HT1080 (cell line): Measurements from ENCODE around the gene ABHD15. TPM values are rescaled to one million over a fixed set of nuclear protein-coding genes. Genes with fewer than 3 reads are reported as not detected.

Experiments used
- DNase-seq: peaks from one replicate; pipeline ENCODE4 v3.0.0-alpha.2; 2015; ENCODE audit warnings: low read depth
- total RNA-seq: library from RNA; depleted of rRNA; stranded (reverse); fragments of >200 nt; shearing (Covaris generic); gene quantifications from 2 replicates; pipeline ENCODE4 v1.2.3, GENCODE V29; 2014; rRNA removed

ABHD15 gene
- total RNA-seq, 1 experiment from 2014 or later, result 6.4 TPM

GRCh38 chr17:29544066-29544465, 22.8 kb downstream of the ABHD15 start:
- no peak for DNase-seq

GRCh38 chr17:29533976-29534375, 32.9 kb downstream of the ABHD15 start:
- no peak for DNase-seq

DNA sequence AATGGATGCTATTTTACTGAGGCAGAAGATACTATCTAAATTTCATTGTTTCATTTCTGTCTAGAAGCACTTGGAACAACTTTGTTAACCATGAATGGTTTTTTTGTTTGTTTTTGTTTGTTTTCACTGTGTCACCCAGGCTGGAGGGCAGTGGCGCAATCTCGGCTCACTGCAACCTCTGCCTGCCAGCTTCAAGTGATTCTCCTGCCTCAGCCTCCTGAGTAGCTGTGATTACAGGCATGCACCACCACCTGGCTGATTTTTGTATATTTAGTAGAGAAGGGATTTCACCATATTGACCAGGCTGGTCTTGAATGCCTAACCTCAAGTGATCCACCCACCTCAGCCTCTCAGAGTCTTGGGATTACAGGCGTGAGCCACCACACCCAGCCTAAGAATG, 40.5 kb downstream of the ABHD15 start:
- peak; percentile 4 for DNase-seq

- DNase-seq, result no peak
Measured at GRCh38 chr17:29524692-29525091, 42.1 kb downstream of the ABHD15 start.

GRCh38 chr17:29518359-29518758, 48.5 kb downstream of the ABHD15 start:
- DNase-seq, result no peak

- DNase-seq, result no peak
Measured at GRCh38 chr17:29514792-29515191, 52.0 kb downstream of the ABHD15 start.

DNA sequence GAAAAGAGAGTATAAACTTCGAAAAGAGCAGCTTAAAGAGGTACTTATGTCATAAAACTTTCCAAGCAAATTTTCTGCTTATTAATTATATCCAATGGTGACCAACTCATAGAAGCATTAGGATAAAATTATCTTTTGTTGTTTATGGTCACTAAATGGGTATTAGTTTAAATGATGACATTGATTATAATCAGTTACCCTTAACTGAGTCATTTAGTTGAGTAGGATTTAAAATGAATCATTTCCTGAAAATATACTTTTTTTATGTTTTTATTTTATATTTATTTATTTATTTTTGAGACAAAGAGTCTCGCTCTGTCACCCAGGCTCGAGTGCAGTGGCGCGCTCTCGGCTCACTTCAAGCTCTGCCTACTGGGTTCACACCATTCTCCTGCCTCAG, 55.9 kb downstream of the ABHD15 start:
- no peak for DNase-seq

Other genes starting within 250 kb of the ABHD15 start
- 26.6 and 29.5 TPM in 2 replicates for gene TAOK1, start 176.7 kb downstream of the ABHD15 start, total RNA-seq
- gene TP53I13, start 1.7 kb upstream of the ABHD15 start, total RNA-seq, result 21.9 and 26.1 TPM in 2 replicates
- gene GIT1, start 22.6 kb upstream of the ABHD15 start, total RNA-seq, result 76.4 and 97.4 TPM in 2 replicates
- gene ANKRD13B, start 26.1 kb upstream of the ABHD15 start, total RNA-seq, result 14.2 and 17.9 TPM in 2 replicates
- 1.4 and 2.4 TPM in 2 replicates for gene CORO6, start 55.9 kb upstream of the ABHD15 start, total RNA-seq